Kidney (tissue), 14 donors: ENCODE measurements around the gene TBCK. TPM values are rescaled to one million over a fixed set of nuclear protein-coding genes. Genes with fewer than 3 reads are reported as not detected.

Experiments used
- DNase-seq, 5 donors: peaks; one replicate each; pipeline ENCODE4 v3.0.0-alpha.2; 2013 to 2020
- FAIRE-seq: peaks from 2 replicates; lab custom pipeline; 2012; peaks lifted over from hg19 to GRCh38; lab: Jason Lieb, UNC
- H3K27ac ChIP-seq, 2 donors: one replicate each; pipeline ENCODE4 v1.7.0; 2013; ENCODE audit warnings: low read depth in 2 of 2, low read length in 2 of 2, inconsistent platforms in 1 of 2
- H3K27me3 ChIP-seq: one replicate; pipeline ENCODE4 v1.7.1; 2013; ENCODE audit warnings: low read length, inconsistent platforms; ENCODE audit not compliant: control insufficient read depth, insufficient read depth
- H3K36me3 ChIP-seq, 3 donors: one replicate each; pipeline versions ENCODE4 v1.7.0 to v1.7.1; 2013; ENCODE audit warnings: low read length in 3 of 3, control low read depth in 1 of 3, inconsistent platforms in 1 of 3; ENCODE audit not compliant: insufficient read depth in 3 of 3, control insufficient read depth in 2 of 3
- H3K4me1 ChIP-seq, 3 donors: one replicate each; pipeline versions ENCODE4 v1.7.0 to v1.7.1; 2013; ENCODE audit warnings: low read length in 3 of 3, inconsistent platforms in 1 of 3, low read depth in 1 of 3; ENCODE audit not compliant: control insufficient read depth in 2 of 3, insufficient read depth in 2 of 3
- H3K4me3 ChIP-seq, 3 donors: one replicate each; pipeline versions ENCODE4 v1.7.0 to v1.8.1; 2013; ENCODE audit warnings: low read length in 3 of 3, control low read depth in 1 of 3, inconsistent platforms in 1 of 3
- H3K9ac ChIP-seq, 3 donors: one replicate each; pipeline versions ENCODE4 v1.7.0 to v1.7.1; 2013; ENCODE audit warnings: low read length in 3 of 3, control low read depth in 1 of 3, inconsistent platforms in 1 of 3
- H3K9me3 ChIP-seq, 3 donors: one replicate each; pipeline versions ENCODE4 v1.7.0 to v1.7.1; 2013; ENCODE audit warnings: low read length in 3 of 3, control low read depth in 1 of 3, inconsistent platforms in 1 of 3; ENCODE audit not compliant: control insufficient read depth in 2 of 3, insufficient read depth in 1 of 3
- intact Hi-C: fragments of 100-400 bp; cut with DNase I; formaldehyde crosslinking; loops from one replicate; pipeline ENCODE4 v1.11.1; 2022
- polyA plus RNA-seq: library from polyadenylated mRNA; stranded (reverse); fragments of 350-450 nt; fragmentation: Illumina TruSeq; extraction: RNeasy Lipid Tissue Mini Kit (QIAGEN cat#74804); gene quantifications from one replicate; pipeline ENCODE4 v1.2.3, GENCODE V29; 2014; ENCODE audit warnings: low read depth, low replicate concordance; ENCODE audit not compliant: insufficient read depth
- total RNA-seq: library from RNA; stranded (reverse); fragmentation: NEBNext Ultra II Directional; extraction: Animal tissue kit (Norgen Biotek cat#: 25700); gene quantifications from one replicate; pipeline ENCODE4 v1.2.1, GENCODE V29; 2021
- TF ChIP-seq, protein P1 (sequence below): IDR thresholded peaks from 3 replicates; pipeline ENCODE4 v1.5.1; 2012; ENCODE audit warnings: mild to moderate bottlenecking, moderate library complexity, borderline replicate concordance; ENCODE audit not compliant: insufficient read depth; ENCODE audit errors: extremely low read depth
- donor health status: control.
- donor health status: control.
- donor health status: control.
- donor health status: control.
- donor health status: control.
- donor health status: DM: yes; HTN: yes; CAD: no.
- donor health status: Normal renal cell carcinoma (clear cell type).

TBCK gene
- total and polyA plus RNA-seq, 2 donors from 2014 or later: 15.8 to 50.0 TPM

DNA sequence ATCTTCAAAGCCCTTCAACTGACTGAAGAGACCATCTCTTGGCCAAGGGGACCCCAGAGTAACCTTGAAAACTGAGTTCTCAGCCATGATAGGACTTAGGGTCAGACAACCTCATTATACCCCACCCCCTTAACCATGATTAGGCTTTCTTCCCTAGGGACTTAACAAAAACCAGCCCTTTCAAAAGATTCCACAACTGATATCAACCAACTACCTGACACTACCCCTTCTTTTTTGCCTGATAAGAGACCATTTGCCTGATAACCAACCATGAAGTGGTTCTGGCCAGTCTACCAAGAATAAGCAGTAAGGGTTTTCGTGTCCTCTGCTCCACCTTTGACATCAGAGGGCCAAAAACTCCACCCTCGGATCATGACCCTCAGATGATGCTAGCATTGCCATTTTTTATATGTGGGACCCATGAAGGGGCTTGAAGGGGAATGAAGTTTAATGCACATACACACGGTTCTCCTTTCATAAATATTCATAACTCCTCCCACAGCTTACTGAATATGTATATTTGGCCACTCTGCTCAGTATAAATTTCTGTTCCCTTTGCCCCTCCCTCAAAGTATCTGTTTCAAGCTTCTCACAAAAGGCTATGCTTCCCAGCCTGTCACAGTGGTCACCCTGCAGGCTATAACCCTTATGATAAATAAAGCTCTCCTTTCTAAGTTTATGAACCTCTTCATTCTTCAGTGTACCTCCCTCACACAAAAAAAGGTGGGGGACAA, 12.3 kb downstream of the TBCK start:
- Histone ChIP-seq H3K4me3 (no peak overlapping the region), H3K9me3 (no peaks in the 10 kb centered on the region), H3K27me3 (no peaks in the 10 kb centered on the region), H3K4me1 (no peaks in the 10 kb centered on the region), H3K27ac (no peak overlapping the region), H3K36me3 (peaks cover 0 to 3% (median 2%) of the 10 kb centered on the region in 3 donors), H3K9ac (no peak overlapping the region)
- TF ChIP-seq, protein P1, sequence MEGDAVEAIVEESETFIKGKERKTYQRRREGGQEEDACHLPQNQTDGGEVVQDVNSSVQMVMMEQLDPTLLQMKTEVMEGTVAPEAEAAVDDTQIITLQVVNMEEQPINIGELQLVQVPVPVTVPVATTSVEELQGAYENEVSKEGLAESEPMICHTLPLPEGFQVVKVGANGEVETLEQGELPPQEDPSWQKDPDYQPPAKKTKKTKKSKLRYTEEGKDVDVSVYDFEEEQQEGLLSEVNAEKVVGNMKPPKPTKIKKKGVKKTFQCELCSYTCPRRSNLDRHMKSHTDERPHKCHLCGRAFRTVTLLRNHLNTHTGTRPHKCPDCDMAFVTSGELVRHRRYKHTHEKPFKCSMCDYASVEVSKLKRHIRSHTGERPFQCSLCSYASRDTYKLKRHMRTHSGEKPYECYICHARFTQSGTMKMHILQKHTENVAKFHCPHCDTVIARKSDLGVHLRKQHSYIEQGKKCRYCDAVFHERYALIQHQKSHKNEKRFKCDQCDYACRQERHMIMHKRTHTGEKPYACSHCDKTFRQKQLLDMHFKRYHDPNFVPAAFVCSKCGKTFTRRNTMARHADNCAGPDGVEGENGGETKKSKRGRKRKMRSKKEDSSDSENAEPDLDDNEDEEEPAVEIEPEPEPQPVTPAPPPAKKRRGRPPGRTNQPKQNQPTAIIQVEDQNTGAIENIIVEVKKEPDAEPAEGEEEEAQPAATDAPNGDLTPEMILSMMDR: no peak
- intact Hi-C loops: no loop called here
- DNase-seq (no peak), FAIRE-seq (no peak)

DNA sequence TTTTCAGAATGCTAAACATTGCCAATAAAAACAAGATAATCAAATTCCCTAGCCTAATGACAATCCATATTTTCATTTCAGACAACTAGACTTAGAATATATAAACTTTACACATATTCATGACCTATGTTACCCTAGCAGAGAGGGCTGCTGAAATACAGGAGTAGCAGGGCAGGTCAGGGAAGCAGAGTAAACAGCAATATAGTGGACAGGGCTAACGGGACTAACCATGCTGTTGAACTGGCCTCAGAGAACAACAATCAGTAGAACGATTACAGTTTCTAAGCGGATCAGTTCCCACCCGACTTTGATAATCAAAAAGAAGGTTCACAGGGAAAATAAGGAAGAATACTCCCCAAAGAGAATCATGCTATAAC, 14.0 kb downstream of the TBCK start:
- no peaks in the 10 kb centered on the region for H3K27me3 ChIP-seq
- H3K4me3 ChIP-seq: no peak overlapping the region
- intact Hi-C loops: no loop called here
- H3K9ac ChIP-seq: no peak overlapping the region
- no peak overlapping the region for H3K27ac ChIP-seq
- H3K36me3 ChIP-seq: peaks cover 0 to 2% (median 0%) of the 10 kb centered on the region in 3 donors
- FAIRE-seq: no peak
- DNase-seq: no peak
- TF ChIP-seq, protein P1: no peak
- peaks cover 0 to 3% (median 0%) of the 10 kb centered on the region in 3 donors for H3K4me1 ChIP-seq
- no peaks in the 10 kb centered on the region for H3K9me3 ChIP-seq

DNA sequence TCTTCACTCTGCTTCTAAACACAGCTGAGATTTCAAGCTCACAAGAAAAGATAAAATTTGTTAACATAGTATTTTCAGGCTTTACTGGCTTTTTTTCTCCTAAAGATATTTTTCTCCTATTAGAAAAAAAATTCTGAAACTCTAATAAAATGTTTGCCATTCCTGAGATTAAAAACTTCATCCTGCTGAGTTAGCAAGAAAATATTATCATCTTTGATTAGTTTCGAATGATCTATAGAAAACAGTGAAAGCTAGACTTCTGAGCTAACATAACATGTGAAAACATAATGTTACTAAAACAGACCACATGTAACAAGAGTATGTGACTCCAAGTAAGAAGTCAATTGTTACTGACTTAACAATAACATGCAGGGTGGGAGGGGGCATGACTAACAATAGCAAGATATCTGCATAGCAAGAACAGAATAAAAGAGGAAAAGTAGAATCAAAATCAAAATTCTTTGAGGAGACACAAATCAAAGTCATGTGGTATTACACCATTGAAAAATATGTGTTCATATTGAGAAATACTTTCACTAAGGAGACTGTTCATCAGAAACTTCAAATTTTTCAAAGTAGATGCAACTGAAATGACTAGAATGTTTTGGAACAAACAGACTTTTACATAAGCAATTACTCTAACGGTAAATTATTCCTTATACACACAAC, 14.5 kb downstream of the TBCK start:
- Histone ChIP-seq H3K4me3 (no peak overlapping the region), H3K36me3 (no peaks in the 10 kb centered on the region), H3K9me3 (no peaks in the 10 kb centered on the region), H3K27me3 (no peaks in the 10 kb centered on the region), H3K9ac (no peak overlapping the region), H3K27ac (no peak overlapping the region), H3K4me1 (peaks cover 0 to 3% (median 0%) of the 10 kb centered on the region in 3 donors)
- no peak for DNase-seq
- TF ChIP-seq, protein P1: no peak
- no peak for FAIRE-seq
- intact Hi-C loops: no loop called here
